Activated CD8-positive, alpha-beta T cell treated with anti-CD3 and anti-CD28 coated beads, Interleukin-2, amount 10 ng/mL, durations not matched to agents 7 days and 5 days (primary cell): ENCODE data around the gene PSAPL1. TPM values are rescaled to one million over a fixed set of nuclear protein-coding genes. Genes with fewer than 3 reads are reported as not detected.

ENCODE experiments used
- ATAC-seq: fragments of 150-1000 bp; cut with Tn5 transposase; one replicate; pipeline ENCODE4 v1.10.0; 2021; ENCODE audit warnings: moderate library complexity
- CTCF ChIA-PET: fragments of 350-600 bp; sonication (Branson Sonifier 250); formaldehyde crosslinking; loops from one replicate; lab custom pipeline; 2021; ENCODE audit warnings: antibody characterized with exemption; lab: Charles Lee
- POLR2A ChIA-PET: fragments of 350-600 bp; sonication (Branson Sonifier 250); formaldehyde crosslinking; loops from one replicate; lab custom pipeline; 2021; ENCODE audit warnings: antibody characterized with exemption; lab: Charles Lee
- DNase-seq: peaks from one replicate; pipeline ENCODE4 v3.0.0-alpha.2; 2020
- H3K27ac Mint-ChIP-seq: one replicate; pipeline ENCODE4 v1.8.0; 2021; ENCODE audit warnings: mild to moderate bottlenecking, mixed read lengths
- H3K27me3 Mint-ChIP-seq: one replicate; pipeline ENCODE4 v1.8.0; 2021; ENCODE audit warnings: low read depth, mixed read lengths
- H3K36me3 Mint-ChIP-seq: one replicate; pipeline ENCODE4 v1.8.0; 2021; ENCODE audit warnings: low read depth, mixed read lengths
- H3K4me1 Mint-ChIP-seq: one replicate; pipeline ENCODE4 v1.8.0; 2021; ENCODE audit warnings: low read depth, mixed read lengths
- H3K4me3 Mint-ChIP-seq: one replicate; pipeline ENCODE4 v1.8.0; 2021; ENCODE audit warnings: mild to moderate bottlenecking, mixed read lengths
- H3K9me3 Mint-ChIP-seq: one replicate; pipeline ENCODE4 v1.8.0; 2022; ENCODE audit warnings: mixed read lengths; ENCODE audit not compliant: insufficient read depth
- total RNA-seq, 2 experiments: library from RNA; stranded (reverse); gene quantifications; one replicate each; pipeline ENCODE4 v1.2.3, GENCODE V29; 2021

The PSAPL1 gene
- total RNA-seq, 2 experiments from 2014 or later, result not detected

DNA sequence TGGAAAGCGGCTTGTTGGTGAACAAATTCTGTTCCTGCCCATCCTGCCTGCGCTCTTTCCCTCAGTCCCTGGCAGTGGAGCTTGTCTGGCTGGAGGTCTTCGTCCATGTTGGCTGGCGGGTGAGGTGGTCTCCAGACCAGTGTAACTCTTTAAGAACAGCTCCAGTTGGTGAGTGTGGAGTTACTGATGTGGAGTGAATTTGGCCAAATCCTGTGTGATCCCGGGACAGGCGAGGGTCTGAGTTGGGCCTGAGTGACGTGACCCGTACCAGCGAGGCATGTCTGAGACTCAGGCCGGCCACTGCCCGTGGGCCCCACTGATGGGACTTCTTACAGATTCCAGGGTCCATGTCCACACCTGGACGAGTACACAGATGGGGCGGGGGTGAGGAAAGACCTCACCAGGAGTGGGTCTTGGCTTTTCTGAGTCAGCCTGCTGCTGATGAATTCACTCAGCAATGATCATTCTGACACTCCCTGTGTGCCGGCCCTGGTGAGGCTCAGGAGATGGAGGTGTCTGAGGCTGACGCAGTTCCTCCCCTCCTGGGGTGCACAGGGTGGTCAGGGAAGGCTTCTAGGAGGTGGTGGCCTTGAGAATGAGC, 45.5 kb downstream of the PSAPL1 start:
- Mint-ChIP-seq H3K27me3 (no peaks in the 10 kb centered on the region), H3K27ac (no peak overlapping the region), H3K36me3 (no peaks in the 10 kb centered on the region), H3K4me3 (no peak overlapping the region), H3K4me1 (no peaks in the 10 kb centered on the region), H3K9me3 (no peaks in the 10 kb centered on the region)
- no peak for DNase-seq
- POLR2A ChIA-PET, result no interaction called here
- ATAC-seq, result no peak
- CTCF ChIA-PET, result no interaction called here

DNA sequence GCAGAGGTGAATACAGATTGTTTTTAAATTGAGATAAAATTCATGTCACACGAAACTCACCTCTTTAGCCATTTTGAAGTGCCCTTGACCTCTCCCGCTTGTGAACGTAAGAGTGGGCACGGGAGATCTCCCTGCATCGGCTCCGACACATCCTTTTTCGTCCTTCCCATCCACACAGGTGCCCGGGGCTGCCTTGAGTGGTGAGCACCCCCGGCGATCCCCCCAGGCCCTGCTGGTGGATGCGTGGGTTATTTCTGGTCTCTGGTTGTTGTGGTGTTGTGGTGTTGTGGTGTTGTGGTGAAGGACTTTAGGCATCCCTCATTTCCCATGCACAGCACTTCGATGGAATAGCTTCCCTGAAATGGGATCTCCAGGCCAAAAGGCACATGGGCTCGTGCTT, 46.1 kb downstream of the PSAPL1 start:
- ATAC-seq (no peak), DNase-seq (no peak)
- Mint-ChIP-seq H3K27ac (no peak overlapping the region), H3K36me3 (no peaks in the 10 kb centered on the region), H3K4me1 (no peaks in the 10 kb centered on the region), H3K4me3 (no peak overlapping the region), H3K27me3 (no peaks in the 10 kb centered on the region), H3K9me3 (no peaks in the 10 kb centered on the region)
- ChIA-PET CTCF (no interaction called here), POLR2A (no interaction called here)

GRCh38 chr4:7387925-7388324, 46.8 kb downstream of the PSAPL1 start:
- no peaks in the 10 kb centered on the region for H3K4me1 Mint-ChIP-seq
- CTCF ChIA-PET, result no interaction called here
- no peak for DNase-seq
- no peaks in the 10 kb centered on the region for H3K36me3 Mint-ChIP-seq
- no peaks in the 10 kb centered on the region for H3K9me3 Mint-ChIP-seq
- no peak for ATAC-seq
- no peak overlapping the region for H3K27ac Mint-ChIP-seq
- H3K4me3 Mint-ChIP-seq, result no peak overlapping the region
- POLR2A ChIA-PET, result no interaction called here
- no peaks in the 10 kb centered on the region for H3K27me3 Mint-ChIP-seq

DNA sequence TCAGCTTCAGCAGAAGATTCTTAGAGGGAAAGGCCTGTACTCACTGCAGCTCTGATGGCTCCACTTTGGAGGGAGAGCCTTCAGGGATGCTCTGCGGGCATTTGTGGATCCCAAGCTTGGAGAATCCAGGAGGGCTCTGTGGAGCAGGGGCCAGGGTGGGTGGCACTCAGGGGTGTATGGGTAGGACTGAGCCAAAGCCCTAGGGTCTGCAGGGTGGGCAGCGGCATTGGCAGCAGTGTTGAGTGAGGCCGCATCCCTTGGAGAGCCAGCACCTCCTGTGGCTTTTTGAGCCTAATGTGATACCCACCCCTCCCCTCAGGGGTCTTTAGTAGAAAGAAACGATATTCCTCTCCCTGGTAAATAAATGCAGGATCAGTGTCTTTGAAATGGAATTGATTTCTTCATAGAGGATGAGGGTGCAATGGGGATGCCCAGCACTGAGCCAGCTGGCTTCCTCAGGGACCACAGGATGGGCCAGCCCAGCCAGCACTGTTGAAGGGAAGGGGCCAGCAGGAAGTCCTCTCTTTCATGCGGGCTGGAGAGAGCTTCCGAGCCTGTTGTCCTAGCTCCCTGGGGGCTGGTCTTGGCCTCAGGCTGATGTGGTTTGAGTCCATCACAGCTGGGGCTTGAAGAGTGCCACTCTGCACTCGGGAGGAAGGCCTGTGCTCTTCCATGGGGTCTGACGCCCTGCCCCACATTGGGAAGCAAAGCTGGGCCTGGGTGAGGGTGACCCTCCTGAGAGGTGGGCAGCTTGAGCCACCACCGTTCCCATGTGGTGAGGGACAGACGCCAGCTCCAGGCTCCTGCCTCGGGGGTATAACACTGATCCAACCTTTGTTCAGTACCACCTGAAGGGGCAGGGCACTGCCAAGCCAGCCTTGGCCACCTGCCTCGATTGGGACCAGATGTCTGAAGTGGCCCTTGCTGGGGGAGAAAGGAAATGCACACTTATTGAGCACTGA, 49.5 kb downstream of the PSAPL1 start:
- H3K27me3 Mint-ChIP-seq, result no peaks in the 10 kb centered on the region
- ATAC-seq, result no peak
- H3K4me3 Mint-ChIP-seq, result no peak overlapping the region
- CTCF ChIA-PET, result no interaction called here
- POLR2A ChIA-PET, result no interaction called here
- H3K4me1 Mint-ChIP-seq, result no peaks in the 10 kb centered on the region
- no peak overlapping the region for H3K27ac Mint-ChIP-seq
- no peaks in the 10 kb centered on the region for H3K36me3 Mint-ChIP-seq
- no peaks in the 10 kb centered on the region for H3K9me3 Mint-ChIP-seq
- DNase-seq, result no peak

- DNase-seq (no peak), ATAC-seq (no peak)
- Mint-ChIP-seq H3K36me3 (no peaks in the 10 kb centered on the region), H3K27ac (no peak overlapping the region), H3K4me3 (no peak overlapping the region), H3K27me3 (no peaks in the 10 kb centered on the region), H3K9me3 (no peaks in the 10 kb centered on the region), H3K4me1 (no peaks in the 10 kb centered on the region)
- ChIA-PET POLR2A (no interaction called here), CTCF (no interaction called here)
These were observed 50.5 kb downstream of the PSAPL1 start for GRCh38 chr4:7384003-7384928.

GRCh38 chr4:7383266-7383665, 51.5 kb downstream of the PSAPL1 start:
- DNase-seq, result no peak
- no peak for ATAC-seq
- Mint-ChIP-seq H3K4me3 (no peak overlapping the region), H3K27ac (no peak overlapping the region), H3K9me3 (no peaks in the 10 kb centered on the region), H3K27me3 (no peaks in the 10 kb centered on the region), H3K4me1 (no peaks in the 10 kb centered on the region), H3K36me3 (no peaks in the 10 kb centered on the region)
- POLR2A ChIA-PET, result no interaction called here
- CTCF ChIA-PET, result no interaction called here

GRCh38 chr4:7382634-7383014, 52.1 kb downstream of the PSAPL1 start:
- no peaks in the 10 kb centered on the region for H3K36me3 Mint-ChIP-seq
- DNase-seq, result no peak
- H3K4me3 Mint-ChIP-seq, result no peak overlapping the region
- H3K27me3 Mint-ChIP-seq, result no peaks in the 10 kb centered on the region
- no peaks in the 10 kb centered on the region for H3K4me1 Mint-ChIP-seq
- ChIA-PET POLR2A (no interaction called here), CTCF (no interaction called here)
- ATAC-seq, result no peak
- no peaks in the 10 kb centered on the region for H3K9me3 Mint-ChIP-seq
- no peak overlapping the region for H3K27ac Mint-ChIP-seq

- H3K27ac Mint-ChIP-seq, result no peak overlapping the region
- DNase-seq (no peak), ATAC-seq (no peak)
- H3K9me3 Mint-ChIP-seq, result no peaks in the 10 kb centered on the region
- CTCF ChIA-PET, result no interaction called here
- H3K4me1 Mint-ChIP-seq, result no peaks in the 10 kb centered on the region
- no peaks in the 10 kb centered on the region for H3K36me3 Mint-ChIP-seq
- POLR2A ChIA-PET, result no interaction called here
- no peak overlapping the region for H3K4me3 Mint-ChIP-seq
- H3K27me3 Mint-ChIP-seq, result peaks cover 2% of the 10 kb centered on the region
These were observed 52.7 kb downstream of the PSAPL1 start for GRCh38 chr4:7381890-7382633.

DNA sequence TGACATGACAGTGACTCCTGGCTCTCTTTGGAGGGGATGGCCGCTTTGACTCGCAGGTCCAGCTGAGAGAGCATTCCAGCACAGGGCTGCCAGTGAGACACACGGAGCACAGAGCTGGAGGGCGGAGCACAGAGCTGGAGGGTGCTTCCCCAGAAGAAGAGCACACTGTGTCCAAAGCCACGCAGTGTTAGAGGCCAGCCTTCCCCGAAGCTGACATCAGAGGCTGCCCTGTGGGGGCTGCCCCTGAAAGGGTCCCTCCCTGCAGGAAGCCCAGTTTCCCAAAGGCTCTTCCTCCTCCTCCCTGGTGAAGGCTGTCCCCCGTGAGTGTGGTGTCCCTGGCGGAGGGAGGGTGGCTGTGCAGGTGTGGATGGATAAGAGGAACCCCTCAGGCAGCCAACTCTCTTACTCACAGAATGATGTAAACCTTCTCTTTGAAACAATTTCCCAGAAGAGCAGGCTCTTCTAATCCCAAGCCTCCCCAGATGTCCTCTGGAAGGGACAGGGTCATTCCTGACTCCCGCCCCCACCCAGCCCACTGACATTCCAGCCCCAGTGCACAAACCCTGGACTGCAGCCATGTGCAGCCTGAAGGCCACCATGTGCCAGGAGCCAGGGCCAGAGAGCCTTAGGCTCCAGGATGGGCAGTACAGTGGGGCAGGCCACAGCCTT, 53.4 kb downstream of the PSAPL1 start:
- DNase-seq, result no peak
- ChIA-PET CTCF (no interaction called here), POLR2A (interaction anchor here (0.6 kb wide), 1 partner anchor 197 kb away, joined by 3 read pairs; no protein-coding TSS in a partner anchor)
- Mint-ChIP-seq H3K27me3 (peaks cover 5% of the 10 kb centered on the region), H3K27ac (no peak overlapping the region), H3K36me3 (no peaks in the 10 kb centered on the region), H3K9me3 (no peaks in the 10 kb centered on the region), H3K4me3 (no peak overlapping the region), H3K4me1 (no peaks in the 10 kb centered on the region)
- no peak for ATAC-seq
